ENCODE measurements around the gene CDCA3.
"Not testable (repeated sequence)": the region's sequence is repeated elsewhere in the genome, so short reads cannot be mapped to it uniquely, and the experiment has no call there.

- TF ChIP-seq, protein P1, sequence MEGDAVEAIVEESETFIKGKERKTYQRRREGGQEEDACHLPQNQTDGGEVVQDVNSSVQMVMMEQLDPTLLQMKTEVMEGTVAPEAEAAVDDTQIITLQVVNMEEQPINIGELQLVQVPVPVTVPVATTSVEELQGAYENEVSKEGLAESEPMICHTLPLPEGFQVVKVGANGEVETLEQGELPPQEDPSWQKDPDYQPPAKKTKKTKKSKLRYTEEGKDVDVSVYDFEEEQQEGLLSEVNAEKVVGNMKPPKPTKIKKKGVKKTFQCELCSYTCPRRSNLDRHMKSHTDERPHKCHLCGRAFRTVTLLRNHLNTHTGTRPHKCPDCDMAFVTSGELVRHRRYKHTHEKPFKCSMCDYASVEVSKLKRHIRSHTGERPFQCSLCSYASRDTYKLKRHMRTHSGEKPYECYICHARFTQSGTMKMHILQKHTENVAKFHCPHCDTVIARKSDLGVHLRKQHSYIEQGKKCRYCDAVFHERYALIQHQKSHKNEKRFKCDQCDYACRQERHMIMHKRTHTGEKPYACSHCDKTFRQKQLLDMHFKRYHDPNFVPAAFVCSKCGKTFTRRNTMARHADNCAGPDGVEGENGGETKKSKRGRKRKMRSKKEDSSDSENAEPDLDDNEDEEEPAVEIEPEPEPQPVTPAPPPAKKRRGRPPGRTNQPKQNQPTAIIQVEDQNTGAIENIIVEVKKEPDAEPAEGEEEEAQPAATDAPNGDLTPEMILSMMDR (IDR thresholded peaks at IDR 0.05; ENCODE audit: insufficient read depth, low read length), result not testable (repeated sequence)
- TF ChIP-seq POLR2AphosphoS5 (IDR thresholded peaks at IDR 0.05; ENCODE audit: low read depth); GABPA (IDR thresholded peaks at IDR 0.05; ENCODE audit: low read depth); SPI1 (IDR thresholded peaks at IDR 0.05; ENCODE audit: borderline replicate concordance, low read depth): not testable (repeated sequence)
- TF ChIP-seq, protein P2, sequence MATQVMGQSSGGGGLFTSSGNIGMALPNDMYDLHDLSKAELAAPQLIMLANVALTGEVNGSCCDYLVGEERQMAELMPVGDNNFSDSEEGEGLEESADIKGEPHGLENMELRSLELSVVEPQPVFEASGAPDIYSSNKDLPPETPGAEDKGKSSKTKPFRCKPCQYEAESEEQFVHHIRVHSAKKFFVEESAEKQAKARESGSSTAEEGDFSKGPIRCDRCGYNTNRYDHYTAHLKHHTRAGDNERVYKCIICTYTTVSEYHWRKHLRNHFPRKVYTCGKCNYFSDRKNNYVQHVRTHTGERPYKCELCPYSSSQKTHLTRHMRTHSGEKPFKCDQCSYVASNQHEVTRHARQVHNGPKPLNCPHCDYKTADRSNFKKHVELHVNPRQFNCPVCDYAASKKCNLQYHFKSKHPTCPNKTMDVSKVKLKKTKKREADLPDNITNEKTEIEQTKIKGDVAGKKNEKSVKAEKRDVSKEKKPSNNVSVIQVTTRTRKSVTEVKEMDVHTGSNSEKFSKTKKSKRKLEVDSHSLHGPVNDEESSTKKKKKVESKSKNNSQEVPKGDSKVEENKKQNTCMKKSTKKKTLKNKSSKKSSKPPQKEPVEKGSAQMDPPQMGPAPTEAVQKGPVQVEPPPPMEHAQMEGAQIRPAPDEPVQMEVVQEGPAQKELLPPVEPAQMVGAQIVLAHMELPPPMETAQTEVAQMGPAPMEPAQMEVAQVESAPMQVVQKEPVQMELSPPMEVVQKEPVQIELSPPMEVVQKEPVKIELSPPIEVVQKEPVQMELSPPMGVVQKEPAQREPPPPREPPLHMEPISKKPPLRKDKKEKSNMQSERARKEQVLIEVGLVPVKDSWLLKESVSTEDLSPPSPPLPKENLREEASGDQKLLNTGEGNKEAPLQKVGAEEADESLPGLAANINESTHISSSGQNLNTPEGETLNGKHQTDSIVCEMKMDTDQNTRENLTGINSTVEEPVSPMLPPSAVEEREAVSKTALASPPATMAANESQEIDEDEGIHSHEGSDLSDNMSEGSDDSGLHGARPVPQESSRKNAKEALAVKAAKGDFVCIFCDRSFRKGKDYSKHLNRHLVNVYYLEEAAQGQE (IDR thresholded peaks at IDR 0.05; ENCODE audit: insufficient replicate concordance, low read depth), result not testable (repeated sequence)
Measured at GRCh38 chr12:6870304-6870703, 19.2 kb upstream of the CDCA3 start.

All from HL-60 (cell line).